HepG2 (cell line): ENCODE results near the gene DST. TPM values are rescaled to one million over a fixed set of nuclear protein-coding genes. Genes with fewer than 3 reads are reported as not detected.

Experiments used
- ATAC-seq: fragments of 200-7000 bp; cut with Tn5 transposase; 3 replicates; pipeline ENCODE4 v1.9.1; 2020; ENCODE audit warnings: mild to moderate bottlenecking, moderate library complexity
- BruUV-seq: library from RNA; stranded (reverse); fragments of 400-500 nt; replicated peaks from 2 replicates; lab custom pipeline; 2021; lab: Mats Ljungman, UMichigan
- CTCF ChIA-PET: fragments of 300-600 bp; formaldehyde crosslinking; extraction: SDS; loops from one replicate; lab custom pipeline; 2021; ENCODE audit warnings: low total read pairs, inconsistent platforms, low intra/inter-chr PET ratio; lab: Yijun Ruan, JAX
- POLR2A ChIA-PET: fragments of 350-600 bp; sonication (Branson Sonifier 250); formaldehyde crosslinking; loops from one replicate; lab custom pipeline; 2020; ENCODE audit warnings: antibody characterized with exemption, inconsistent platforms; lab: Yijun Ruan, JAX
- DNase-seq: peaks from one replicate; pipeline ENCODE4 v3.0.0-alpha.2; 2015; ENCODE audit warnings: low spot score
- FAIRE-seq: peaks from 3 replicates; lab custom pipeline; 2011; peaks lifted over from hg19 to GRCh38; lab: Jason Lieb, UNC
- H2AFZ ChIP-seq: one replicate; pipeline ENCODE4 v1.6.1; 2011; ENCODE audit warnings: low read length, inconsistent platforms
- H3K27ac ChIP-seq: fragments of 300-600 bp; 3 replicates; pipeline ENCODE4 v1.8.0; 2011; ENCODE audit warnings: mixed run types, mild to moderate bottlenecking, mixed read lengths, low read length, inconsistent platforms; ENCODE audit not compliant: insufficient read depth; ENCODE audit errors: extremely low read length
- H3K27me3 ChIP-seq, 2 experiments: fragments of 200-600 bp in 1 of 2; 2 replicates in 1 of 2; 3 replicates in 1 of 2; pipeline versions ENCODE4 v1.6.0 to v1.8.0; 2011; ENCODE audit warnings: low read length in 2 of 2, mild to moderate bottlenecking in 2 of 2, moderate library complexity in 2 of 2, inconsistent platforms in 1 of 2; ENCODE audit not compliant: insufficient read depth in 2 of 2, control insufficient read depth in 1 of 2
- H3K36me3 ChIP-seq, 2 experiments: fragments of 200-600 bp in 1 of 2; replicated peaks in 1 of 2; 2 replicates in 1 of 2; 3 replicates in 1 of 2; pipeline versions ENCODE4 v1.5.1 to v1.8.0; 2011; ENCODE audit warnings: low read length in 2 of 2, inconsistent platforms in 1 of 2; ENCODE audit not compliant: insufficient read depth in 2 of 2, control insufficient read depth in 1 of 2
- H3K4me1 ChIP-seq: 2 replicates; pipeline ENCODE4 v1.5.1; 2012; ENCODE audit warnings: low read length, inconsistent platforms; ENCODE audit not compliant: insufficient read depth
- H3K4me2 ChIP-seq: 2 replicates; pipeline ENCODE4 v1.6.0; 2011; ENCODE audit warnings: low read depth, low read length, inconsistent platforms
- H3K4me3 ChIP-seq, 3 experiments: fragments of 200-600 bp in 1 of 3; sonication (generic), shearing (Covaris generic) in 1 of 3; replicated peaks in 1 of 3; 2 replicates each; pipeline ENCODE4 v1.5.1; 2011 to 2016; ENCODE audit warnings: low read length in 3 of 3, inconsistent platforms in 2 of 3, low read depth in 2 of 3, mild to moderate bottlenecking in 2 of 3, control low read depth in 1 of 3, mixed read lengths in 1 of 3; ENCODE audit not compliant: insufficient read depth in 1 of 3
- H3K79me2 ChIP-seq: one replicate; pipeline ENCODE4 v1.6.1; 2011; ENCODE audit warnings: low read length, inconsistent platforms; ENCODE audit not compliant: insufficient read depth
- H3K9ac ChIP-seq: 2 replicates; pipeline ENCODE4 v1.6.0; 2011; ENCODE audit warnings: mild to moderate bottlenecking, low read depth, low read length, inconsistent platforms; ENCODE audit not compliant: insufficient read depth
- H3K9me3 ChIP-seq: 2 replicates; pipeline ENCODE4 v1.5.1; 2012; ENCODE audit warnings: mild to moderate bottlenecking, low read length
- H4K20me1 ChIP-seq: 2 replicates; pipeline ENCODE4 v1.6.0; 2011; ENCODE audit warnings: inconsistent platforms, mild to moderate bottlenecking, low read length, moderate library complexity; ENCODE audit not compliant: insufficient read depth
- ARHGAP35 ChIP-seq: sonication (generic); formaldehyde crosslinking; IDR thresholded peaks from 2 replicates; pipeline ENCODE4 v1.9.0; 2022; ENCODE audit warnings: mild to moderate bottlenecking, inconsistent platforms, moderate library complexity, missing genetic modification reagents, borderline replicate concordance
- ATF5 ChIP-seq: sonication (generic); formaldehyde crosslinking; IDR thresholded peaks from 2 replicates; pipeline ENCODE4 v1.4.0; 2020; ENCODE audit warnings: mild to moderate bottlenecking, low read depth, missing genetic modification reagents
- BHLHE40 ChIP-seq: IDR thresholded peaks from 2 replicates; pipeline ENCODE4 v1.6.1; 2011; ENCODE audit warnings: low read length, improper control_type of control experiment
- BRCA1 ChIP-seq: sonication (generic); formaldehyde crosslinking; IDR thresholded peaks from 2 replicates; pipeline ENCODE4 v1.4.0; 2020; ENCODE audit warnings: missing genetic modification reagents
- CBX1 ChIP-seq: IDR thresholded peaks from one replicate; pipeline ENCODE4 v1.6.1; 2016; ENCODE audit warnings: antibody characterized with exemption, low read depth
- DZIP1 ChIP-seq: sonication (generic); formaldehyde crosslinking; IDR thresholded peaks from 2 replicates; pipeline ENCODE4 v1.5.0; 2020; ENCODE audit warnings: mild to moderate bottlenecking, missing genetic modification reagents
- GATA4 ChIP-seq: sonication (generic); IDR thresholded peaks from 2 replicates; pipeline ENCODE4 v1.6.1; 2016; ENCODE audit warnings: antibody characterized with exemption, low read depth, borderline replicate concordance
- MIER2 ChIP-seq: IDR thresholded peaks from 2 replicates; pipeline ENCODE4 v1.6.1; 2016; ENCODE audit warnings: missing biosample characterization, missing genetic modification reagents
- NAIF1 ChIP-seq: sonication (generic); formaldehyde crosslinking; IDR thresholded peaks from 2 replicates; pipeline ENCODE4 v1.5.0; 2020; ENCODE audit warnings: mild to moderate bottlenecking, missing genetic modification reagents, borderline replicate concordance
- PAWR ChIP-seq: sonication (generic); formaldehyde crosslinking; IDR thresholded peaks from 2 replicates; pipeline ENCODE4 v1.4.0; 2020; ENCODE audit warnings: missing genetic modification reagents, mild to moderate bottlenecking, borderline replicate concordance
- PHF21A ChIP-seq: sonication (generic); formaldehyde crosslinking; IDR thresholded peaks from 2 replicates; pipeline ENCODE4 v1.5.0; 2020; ENCODE audit warnings: mild to moderate bottlenecking, missing genetic modification reagents
- RFX1 ChIP-seq: fragments of 450-650 bp; IDR thresholded peaks from 2 replicates; pipeline ENCODE4 v1.6.1; 2017
- SP5 ChIP-seq: IDR thresholded peaks from 2 replicates; pipeline ENCODE4 v1.6.1; 2016; ENCODE audit warnings: low read depth, borderline replicate concordance
- ZHX1 ChIP-seq: sonication (generic); formaldehyde crosslinking; IDR thresholded peaks from 2 replicates; pipeline ENCODE4 v1.8.1; 2022; ENCODE audit warnings: low read depth, mild to moderate bottlenecking, missing genetic modification reagents
- ZNF121 ChIP-seq: sonication (generic); formaldehyde crosslinking; IDR thresholded peaks from 2 replicates; pipeline ENCODE4 v1.5.0; 2020; ENCODE audit warnings: mild to moderate bottlenecking, missing genetic modification reagents
- ZNF430 ChIP-seq: sonication (generic); formaldehyde crosslinking; IDR thresholded peaks from 2 replicates; pipeline ENCODE4 v1.9.0; 2021; ENCODE audit warnings: mild to moderate bottlenecking, missing genetic modification reagents
- ZNF558 ChIP-seq: sonication (generic); formaldehyde crosslinking; IDR thresholded peaks from 2 replicates; pipeline ENCODE4 v1.9.0; 2022; ENCODE audit warnings: mild to moderate bottlenecking, missing genetic modification reagents, borderline replicate concordance
- ZNF580 ChIP-seq: IDR thresholded peaks from 2 replicates; pipeline ENCODE4 v1.6.1; 2016; ENCODE audit warnings: low read depth, borderline replicate concordance
- ZNF749 ChIP-seq: sonication (generic); formaldehyde crosslinking; IDR thresholded peaks from 2 replicates; pipeline ENCODE4 v1.8.0; 2022; ENCODE audit warnings: mild to moderate bottlenecking, missing genetic modification reagents, moderate library complexity, borderline replicate concordance
- WGBS: methylation state at CpG from one replicate; pipeline ENCODE4 v1.1.6; 2017; ENCODE audit warnings: low lambda C conversion rate; 5-methylcytosine and 5-hydroxymethylcytosine counted together
- in situ Hi-C: cut with HindIII; loops from 2 replicates; pipeline ENCODE4 v1.10.0; 2017; ENCODE audit warnings: low pct_unique_long_range_greater_than_20kb; ENCODE audit not compliant: extremely low pct_ligation_motif_present
- intact Hi-C: fragments of 100-400 bp; cut with micrococcal nuclease; formaldehyde crosslinking; loops from one replicate; pipeline ENCODE4 v1.10.0; 2022; ENCODE audit not compliant: unreplicated experiment
- polyA plus RNA-seq, 8 experiments: library from polyadenylated mRNA; depleted of rRNA in 3 of 8; stranded (reverse) in 7 of 8; unstranded in 1 of 8; fragments of >200 nt; fragmentation: Illumina TruSeq in 4 of 8; extraction: Trizol in 4 of 8; gene quantifications; 2 replicates each; pipeline versions ENCODE4 v1.2.1 to v1.2.3, GENCODE V29; 2011 to 2016; ENCODE audit warnings: low read depth in 4 of 8, missing spikeins in 1 of 8, mixed read lengths in 1 of 8; ENCODE audit not compliant: insufficient read depth in 1 of 8
- total RNA-seq, 5 experiments: library from RNA; depleted of rRNA; stranded (reverse); fragments of >200 nt; fragmentation: Illumina TruSeq; extraction: Trizol; gene quantifications; 2 replicates each; pipeline ENCODE4 v1.2.3, GENCODE V29; 2016; ENCODE audit warnings: low read depth in 1 of 5

DST gene
- total and polyA plus RNA-seq, 2 of the 13 experiments (the other 11 are each of a cell fraction or from before 2014, with no cell fraction given) = 64.4 to 89.0 TPM

- no peaks in the 10 kb centered on the region for H3K27me3 ChIP-seq
- no peaks in the 10 kb centered on the region for H4K20me1 ChIP-seq
- no peak overlapping the region for H3K4me2 ChIP-seq
- no peaks in the 10 kb centered on the region for H3K79me2 ChIP-seq
- DNase-seq (no peak), ATAC-seq (no peak), FAIRE-seq (no peak)
- TF ChIP-seq RFX1 (no peak), MIER2 (CRISPR knock-in tag) (no peak), BRCA1 (CRISPR knock-in tag) (no peak), BHLHE40 (no peak), NAIF1 (no peak), ZNF121 (no peak), ZNF749 (CRISPR knock-in tag) (no peak), GATA4 (no peak), PAWR (CRISPR knock-in tag) (no peak), ZNF580 (CRISPR knock-in tag) (no peak), PHF21A (CRISPR knock-in tag) (no peak), DZIP1 (CRISPR knock-in tag) (no peak), ARHGAP35 (CRISPR knock-in tag) (no peak), ATF5 (no peak), CBX1 (no peak), ZNF430 (CRISPR knock-in tag) (no peak), ZNF558 (no peak), ZHX1 (CRISPR knock-in tag) (no peak), SP5 (no peak)
- H3K4me1 ChIP-seq = peaks cover 23% of the 10 kb centered on the region
- CTCF ChIA-PET = no interaction called here
- H3K9ac ChIP-seq = no peak overlapping the region
- WGBS = 98% methylated on average over 4 of the region's 4 CpGs
- POLR2A ChIA-PET = no interaction called here
- in situ Hi-C loops (loop anchor here (5.0 kb wide), 1 partner anchor 52 kb away; no protein-coding TSS in a partner anchor), intact Hi-C loops (no loop called here)
- H3K36me3 ChIP-seq = peaks cover 7 to 11% of the 10 kb centered on the region in 2 experiments
- no peak overlapping the region for H3K27ac ChIP-seq
- H3K9me3 ChIP-seq = no peaks in the 10 kb centered on the region
- no TSS peak for BruUV-seq
- no peak overlapping the region for H3K4me3 ChIP-seq
- no peak overlapping the region for H2AFZ ChIP-seq
Observed at GRCh38 chr6:56640374-56640773, 2.3 kb downstream of the DST start.
